ENCODE results near the gene PIK3IP1.
"Not testable (repeated sequence)": the region's sequence is repeated elsewhere in the genome, so short reads cannot be mapped to it uniquely, and the experiment has no call there.

- not testable (repeated sequence) for TF ChIP-seq RXRA (IDR thresholded peaks at IDR 0.05); SP1 (IDR thresholded peaks at IDR 0.05); TAF1 (conservative IDR thresholded peaks at IDR 0.05); HNF4G (IDR thresholded peaks at IDR 0.05); JUND (IDR thresholded peaks at IDR 0.05); YY1 (IDR thresholded peaks at IDR 0.05); MAX (IDR thresholded peaks at IDR 0.05); ATF3 (IDR thresholded peaks at IDR 0.05)
- TF ChIP-seq, protein P1, sequence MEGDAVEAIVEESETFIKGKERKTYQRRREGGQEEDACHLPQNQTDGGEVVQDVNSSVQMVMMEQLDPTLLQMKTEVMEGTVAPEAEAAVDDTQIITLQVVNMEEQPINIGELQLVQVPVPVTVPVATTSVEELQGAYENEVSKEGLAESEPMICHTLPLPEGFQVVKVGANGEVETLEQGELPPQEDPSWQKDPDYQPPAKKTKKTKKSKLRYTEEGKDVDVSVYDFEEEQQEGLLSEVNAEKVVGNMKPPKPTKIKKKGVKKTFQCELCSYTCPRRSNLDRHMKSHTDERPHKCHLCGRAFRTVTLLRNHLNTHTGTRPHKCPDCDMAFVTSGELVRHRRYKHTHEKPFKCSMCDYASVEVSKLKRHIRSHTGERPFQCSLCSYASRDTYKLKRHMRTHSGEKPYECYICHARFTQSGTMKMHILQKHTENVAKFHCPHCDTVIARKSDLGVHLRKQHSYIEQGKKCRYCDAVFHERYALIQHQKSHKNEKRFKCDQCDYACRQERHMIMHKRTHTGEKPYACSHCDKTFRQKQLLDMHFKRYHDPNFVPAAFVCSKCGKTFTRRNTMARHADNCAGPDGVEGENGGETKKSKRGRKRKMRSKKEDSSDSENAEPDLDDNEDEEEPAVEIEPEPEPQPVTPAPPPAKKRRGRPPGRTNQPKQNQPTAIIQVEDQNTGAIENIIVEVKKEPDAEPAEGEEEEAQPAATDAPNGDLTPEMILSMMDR (IDR thresholded peaks at IDR 0.05; ENCODE audit: low read depth, low read length, missing input control): not testable (repeated sequence)
- TF ChIP-seq, protein P2, sequence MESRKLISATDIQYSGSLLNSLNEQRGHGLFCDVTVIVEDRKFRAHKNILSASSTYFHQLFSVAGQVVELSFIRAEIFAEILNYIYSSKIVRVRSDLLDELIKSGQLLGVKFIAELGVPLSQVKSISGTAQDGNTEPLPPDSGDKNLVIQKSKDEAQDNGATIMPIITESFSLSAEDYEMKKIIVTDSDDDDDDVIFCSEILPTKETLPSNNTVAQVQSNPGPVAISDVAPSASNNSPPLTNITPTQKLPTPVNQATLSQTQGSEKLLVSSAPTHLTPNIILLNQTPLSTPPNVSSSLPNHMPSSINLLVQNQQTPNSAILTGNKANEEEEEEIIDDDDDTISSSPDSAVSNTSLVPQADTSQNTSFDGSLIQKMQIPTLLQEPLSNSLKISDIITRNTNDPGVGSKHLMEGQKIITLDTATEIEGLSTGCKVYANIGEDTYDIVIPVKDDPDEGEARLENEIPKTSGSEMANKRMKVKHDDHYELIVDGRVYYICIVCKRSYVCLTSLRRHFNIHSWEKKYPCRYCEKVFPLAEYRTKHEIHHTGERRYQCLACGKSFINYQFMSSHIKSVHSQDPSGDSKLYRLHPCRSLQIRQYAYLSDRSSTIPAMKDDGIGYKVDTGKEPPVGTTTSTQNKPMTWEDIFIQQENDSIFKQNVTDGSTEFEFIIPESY (IDR thresholded peaks at IDR 0.05): not testable (repeated sequence)
These were observed 21.9 kb upstream of the PIK3IP1 start for GRCh38 chr22:31314220-31314619.
